H1 (cell line): ENCODE results near the gene ADRA2B.

ENCODE experiments used
- CEBPB ChIP-seq: IDR thresholded peaks from 2 replicates; pipeline ENCODE4 v1.6.1; 2012; ENCODE audit warnings: low read depth, low read length
- JUN ChIP-seq: IDR thresholded peaks from 2 replicates; pipeline ENCODE4 v1.6.1; 2011; ENCODE audit warnings: low read depth, mild to moderate bottlenecking, improper control_type of control experiment, low read length
- POLR2A ChIP-seq, 2 experiments: IDR thresholded peaks; 1 replicate in 1 of 2; 2 replicates in 1 of 2; pipeline ENCODE4 v1.6.1; 2011; ENCODE audit warnings: low read depth in 2 of 2, low read length in 2 of 2, mild to moderate bottlenecking in 2 of 2; ENCODE audit errors: control extremely low read depth in 1 of 2
- TF ChIP-seq, protein P1 (sequence below), 3 experiments: IDR thresholded peaks; 1 replicate in 2 of 3; 2 replicates in 1 of 3; pipeline versions ENCODE4 v1.5.1 to v1.6.1; 2011; ENCODE audit warnings: low read length in 3 of 3, mild to moderate bottlenecking in 3 of 3, inconsistent platforms in 2 of 3, low read depth in 1 of 3, moderate library complexity in 1 of 3; ENCODE audit not compliant: insufficient read depth in 1 of 3; ENCODE audit errors: control extremely low read depth in 1 of 3

DNA sequence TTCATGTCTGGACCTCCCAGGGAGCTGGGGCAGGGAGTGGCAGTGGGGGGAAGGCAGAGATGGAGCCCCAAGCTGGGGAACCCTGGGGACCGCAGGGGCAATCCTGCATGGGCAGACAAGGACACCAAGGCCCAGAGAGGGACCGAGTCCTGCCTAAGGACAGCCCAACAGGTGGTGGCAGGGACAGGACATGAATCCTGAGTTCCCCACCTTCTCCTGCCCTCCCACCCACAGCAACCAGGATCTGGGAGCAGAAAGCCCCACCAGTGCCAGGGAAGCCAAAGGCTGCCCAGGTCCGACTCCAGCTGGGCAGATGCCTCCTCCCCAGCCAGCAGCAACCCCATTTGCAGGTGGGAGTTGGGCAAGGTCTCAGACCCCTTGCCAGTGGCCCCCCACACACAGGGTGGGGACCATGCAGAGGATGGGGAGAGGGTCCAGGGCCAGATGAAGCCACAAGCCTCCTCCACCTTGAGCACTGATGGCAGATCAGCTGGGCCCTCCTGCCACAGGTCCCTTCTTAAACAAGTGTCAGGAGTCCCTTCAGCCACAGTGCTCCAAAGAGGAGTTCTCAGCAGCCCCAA, 6.3 kb downstream of the ADRA2B start:
- TF ChIP-seq, protein P1, sequence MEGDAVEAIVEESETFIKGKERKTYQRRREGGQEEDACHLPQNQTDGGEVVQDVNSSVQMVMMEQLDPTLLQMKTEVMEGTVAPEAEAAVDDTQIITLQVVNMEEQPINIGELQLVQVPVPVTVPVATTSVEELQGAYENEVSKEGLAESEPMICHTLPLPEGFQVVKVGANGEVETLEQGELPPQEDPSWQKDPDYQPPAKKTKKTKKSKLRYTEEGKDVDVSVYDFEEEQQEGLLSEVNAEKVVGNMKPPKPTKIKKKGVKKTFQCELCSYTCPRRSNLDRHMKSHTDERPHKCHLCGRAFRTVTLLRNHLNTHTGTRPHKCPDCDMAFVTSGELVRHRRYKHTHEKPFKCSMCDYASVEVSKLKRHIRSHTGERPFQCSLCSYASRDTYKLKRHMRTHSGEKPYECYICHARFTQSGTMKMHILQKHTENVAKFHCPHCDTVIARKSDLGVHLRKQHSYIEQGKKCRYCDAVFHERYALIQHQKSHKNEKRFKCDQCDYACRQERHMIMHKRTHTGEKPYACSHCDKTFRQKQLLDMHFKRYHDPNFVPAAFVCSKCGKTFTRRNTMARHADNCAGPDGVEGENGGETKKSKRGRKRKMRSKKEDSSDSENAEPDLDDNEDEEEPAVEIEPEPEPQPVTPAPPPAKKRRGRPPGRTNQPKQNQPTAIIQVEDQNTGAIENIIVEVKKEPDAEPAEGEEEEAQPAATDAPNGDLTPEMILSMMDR (IDR thresholded peaks at IDR 0.05; ENCODE audit: control extremely low read depth in 1 of 3, insufficient read depth in 1 of 3, low read depth in 1 of 3, low read length in 3 of 3) = no peak
- no peak for TF ChIP-seq CEBPB
- no peak for TF ChIP-seq POLR2A (IDR thresholded peaks at IDR 0.05; ENCODE audit: control extremely low read depth in 1 of 2, low read depth in 2 of 2, low read length in 2 of 2)
- no peak for TF ChIP-seq JUN
